HEK293 (cell line): ENCODE data around the gene GM2A.

Experiments
- CTCF ChIA-PET: fragments of 350-600 bp; formaldehyde crosslinking; extraction: SDS; loops from one replicate; lab custom pipeline; 2021; ENCODE audit warnings: antibody characterized with exemption; lab: Yijun Ruan, JAX
- POLR2A ChIA-PET: fragments of 300-600 bp; formaldehyde crosslinking; extraction: SDS; loops from one replicate; lab custom pipeline; 2020; ENCODE audit warnings: antibody characterized with exemption, inconsistent platforms; lab: Yijun Ruan, JAX
- H3K27ac ChIP-seq: fragments of 200-500 bp; sonication (Bioruptor generic); 2 replicates; pipeline ENCODE4 v1.5.1; 2014; ENCODE audit warnings: low read depth, low read length, control low read depth, inconsistent platforms; ENCODE audit errors: extremely low read depth
- H3K36me3 ChIP-seq, 2 experiments: fragments of 200-500 bp in 1 of 2; sonication (Bioruptor generic) in 1 of 2; 1 replicate in 1 of 2; 2 replicates in 1 of 2; pipeline ENCODE4 v1.5.1; 2014 to 2017; ENCODE audit warnings: inconsistent platforms in 2 of 2, low read length in 2 of 2; ENCODE audit not compliant: control insufficient read depth in 2 of 2, insufficient read depth in 1 of 2
- H3K4me1 ChIP-seq: fragments of 200-500 bp; sonication (Bioruptor generic); 2 replicates; pipeline ENCODE4 v1.5.1; 2014; ENCODE audit warnings: mild to moderate bottlenecking, low read length, inconsistent platforms; ENCODE audit not compliant: control insufficient read depth, insufficient read depth
- H3K4me3 ChIP-seq: 2 replicates; pipeline ENCODE4 v1.5.1; 2011; ENCODE audit warnings: low read depth, mild to moderate bottlenecking, control low read depth, low read length, moderate library complexity
- H3K9me3 ChIP-seq: fragments of 200-500 bp; sonication (Bioruptor generic); 2 replicates; pipeline ENCODE4 v1.5.1; 2014; ENCODE audit warnings: low read depth, low read length, inconsistent platforms; ENCODE audit not compliant: control insufficient read depth, insufficient read depth
- CTCF ChIP-seq: fragments of 450-650 bp; formaldehyde crosslinking; IDR thresholded peaks from 2 replicates; pipeline ENCODE4 v1.5.1; 2016; ENCODE audit warnings: missing biosample characterization, missing genetic modification characterization
- GLI2 ChIP-seq: fragments of 450-650 bp; formaldehyde crosslinking; IDR thresholded peaks from 2 replicates; pipeline ENCODE4; 2017; ENCODE audit warnings: missing biosample characterization, missing genetic modification characterization, low read depth, borderline replicate concordance
- MYNN ChIP-seq: fragments of 450-650 bp; formaldehyde crosslinking; IDR thresholded peaks from 2 replicates; pipeline ENCODE4 v1.5.1; 2016; ENCODE audit warnings: missing biosample characterization, missing genetic modification characterization, borderline replicate concordance
- OSR2 ChIP-seq: fragments of 450-650 bp; formaldehyde crosslinking; IDR thresholded peaks from 2 replicates; pipeline ENCODE4 v1.5.1; 2016; ENCODE audit warnings: missing biosample characterization, missing genetic modification characterization
- OVOL3 ChIP-seq: fragments of 450-650 bp; formaldehyde crosslinking; IDR thresholded peaks from 2 replicates; pipeline ENCODE4 v1.5.1; 2016; ENCODE audit warnings: missing biosample characterization, missing genetic modification characterization
- PRDM2 ChIP-seq: fragments of 450-650 bp; formaldehyde crosslinking; IDR thresholded peaks from 2 replicates; pipeline ENCODE4 v1.5.1; 2016; ENCODE audit warnings: missing biosample characterization, missing genetic modification characterization, borderline replicate concordance
- PRDM4 ChIP-seq: fragments of 450-650 bp; formaldehyde crosslinking; IDR thresholded peaks from 2 replicates; pipeline ENCODE4 v1.5.1; 2017; ENCODE audit warnings: missing biosample characterization, missing genetic modification characterization
- PRDM6 ChIP-seq: fragments of 450-650 bp; formaldehyde crosslinking; IDR thresholded peaks from 2 replicates; pipeline ENCODE4 v1.5.1; 2017; ENCODE audit warnings: missing biosample characterization, missing genetic modification characterization
- REPIN1 ChIP-seq: fragments of 450-650 bp; formaldehyde crosslinking; IDR thresholded peaks from 2 replicates; pipeline ENCODE4 v1.5.1; 2017; ENCODE audit warnings: missing biosample characterization, missing genetic modification characterization, low read depth
- SP2 ChIP-seq: fragments of 450-650 bp; formaldehyde crosslinking; IDR thresholded peaks from 2 replicates; pipeline ENCODE4 v1.5.1; 2016; ENCODE audit warnings: missing biosample characterization, missing genetic modification characterization
- TCF7L2 ChIP-seq: IDR thresholded peaks from 2 replicates; pipeline ENCODE4 v1.6.1; 2011; ENCODE audit warnings: low read depth, mild to moderate bottlenecking, inconsistent platforms, low read length, moderate library complexity, borderline replicate concordance
- ZBTB1 ChIP-seq: fragments of 450-650 bp; formaldehyde crosslinking; IDR thresholded peaks from 2 replicates; pipeline ENCODE4 v1.5.1; 2016; ENCODE audit warnings: missing biosample characterization, missing genetic modification characterization
- ZBTB21 ChIP-seq: fragments of 450-650 bp; formaldehyde crosslinking; IDR thresholded peaks from 2 replicates; pipeline ENCODE4 v1.5.1; 2017; ENCODE audit warnings: missing biosample characterization, missing genetic modification characterization
- ZIC2 ChIP-seq: fragments of 450-650 bp; formaldehyde crosslinking; IDR thresholded peaks from 2 replicates; pipeline ENCODE4 v1.5.1; 2016; ENCODE audit warnings: missing biosample characterization, missing genetic modification characterization
- ZNF133 ChIP-seq: fragments of 450-650 bp; formaldehyde crosslinking; IDR thresholded peaks from 2 replicates; pipeline ENCODE4 v1.5.1; 2016; ENCODE audit warnings: missing biosample characterization, missing genetic modification characterization
- ZNF138 ChIP-seq: fragments of 450-650 bp; formaldehyde crosslinking; IDR thresholded peaks from 2 replicates; pipeline ENCODE4 v1.5.1; 2016; ENCODE audit warnings: missing biosample characterization, missing genetic modification characterization, borderline replicate concordance
- ZNF157 ChIP-seq: fragments of 450-650 bp; formaldehyde crosslinking; IDR thresholded peaks from 2 replicates; pipeline ENCODE4 v1.5.1; 2016; ENCODE audit warnings: missing biosample characterization, missing genetic modification characterization
- ZNF514 ChIP-seq: fragments of 450-650 bp; formaldehyde crosslinking; IDR thresholded peaks from 2 replicates; pipeline ENCODE4 v1.5.1; 2016; ENCODE audit warnings: missing biosample characterization, missing genetic modification characterization
- ZNF529 ChIP-seq: fragments of 450-650 bp; formaldehyde crosslinking; IDR thresholded peaks from 2 replicates; pipeline ENCODE4 v1.5.1; 2017; ENCODE audit warnings: missing genetic modification characterization, missing biosample characterization; ENCODE audit not compliant: insufficient replicate concordance
- ZNF626 ChIP-seq: fragments of 450-650 bp; sonication (Bioruptor Pico); formaldehyde crosslinking; IDR thresholded peaks from 2 replicates; pipeline ENCODE4 v1.5.1; 2018; ENCODE audit warnings: missing biosample characterization, missing genetic modification characterization, inconsistent platforms
- ZNF660 ChIP-seq: fragments of 450-650 bp; IDR thresholded peaks from 2 replicates; pipeline ENCODE4 v1.5.1; 2018; ENCODE audit warnings: missing biosample characterization, mild to moderate bottlenecking, missing genetic modification characterization
- ZNF677 ChIP-seq: fragments of 450-650 bp; IDR thresholded peaks from 2 replicates; pipeline ENCODE4 v1.5.0; 2018; ENCODE audit warnings: missing biosample characterization, mild to moderate bottlenecking, missing genetic modification characterization, moderate library complexity

Gene GM2A

GRCh38 chr5:151293624-151294023, 40.6 kb downstream of the GM2A start:
- TF ChIP-seq TCF7L2 (no peak), ZNF660 (no peak), PRDM2 (tag by site-specific recombination) (no peak), ZNF138 (no peak), PRDM6 (tag by site-specific recombination) (no peak), OSR2 (tag by site-specific recombination) (no peak), ZNF133 (tag by site-specific recombination) (no peak), ZNF514 (tag by site-specific recombination) (no peak), CTCF (tag by site-specific recombination) (no peak), ZBTB21 (tag by site-specific recombination) (no peak), ZIC2 (no peak), ZNF157 (tag by site-specific recombination) (no peak)
- Histone ChIP-seq H3K4me3 (no peak overlapping the region), H3K27ac (no peak overlapping the region), H3K9me3 (no peaks in the 10 kb centered on the region), H3K4me1 (no peaks in the 10 kb centered on the region), H3K36me3 (no peaks in the 10 kb centered on the region)
- ChIA-PET POLR2A (no interaction called here), CTCF (interaction anchor here (0.5 kb wide), 1 partner anchor 174 kb away, joined by 4 read pairs; no protein-coding TSS in a partner anchor)

- Histone ChIP-seq H3K4me1 (no peaks in the 10 kb centered on the region), H3K4me3 (no peak overlapping the region), H3K36me3 (no peaks in the 10 kb centered on the region), H3K27ac (no peak overlapping the region), H3K9me3 (no peaks in the 10 kb centered on the region)
- ChIA-PET POLR2A (no interaction called here), CTCF (interaction anchor here (1.5 kb wide), 1 partner anchor 10 kb away, joined by 5 read pairs; no protein-coding TSS in a partner anchor)
- TF ChIP-seq MYNN (tag by site-specific recombination), result no peak
- TF ChIP-seq SP2 (tag by site-specific recombination), result no peak
- no peak for TF ChIP-seq ZBTB1
- TF ChIP-seq PRDM4 (tag by site-specific recombination), result no peak
- no peak for TF ChIP-seq GLI2 (tag by site-specific recombination)
- TF ChIP-seq ZBTB21 (tag by site-specific recombination), result no peak
- no peak for TF ChIP-seq REPIN1 (tag by site-specific recombination)
- TF ChIP-seq ZNF677 (tag by site-specific recombination), result no peak
- no peak for TF ChIP-seq ZNF626 (tag by site-specific recombination)
- no peak for TF ChIP-seq OVOL3
- no peak for TF ChIP-seq ZNF529 (tag by site-specific recombination)
These were observed 42.2 kb downstream of the GM2A start for GRCh38 chr5:151295138-151295537.
